Upper lobe of left lung (tissue), 6 donors: ENCODE measurements around the gene NUDT3. TPM values are rescaled to one million over a fixed set of nuclear protein-coding genes. Genes with fewer than 3 reads are reported as not detected.
A peak's percentile ranks its signal among the peaks of the same experiment; 100 is the strongest.

Experiments used
- ATAC-seq, 2 donors: fragments of 200-7000 bp; cut with Tn5 transposase; one replicate each; pipeline ENCODE4 v1.9.1; 2022; ENCODE audit warnings: mild to moderate bottlenecking in 2 of 2, moderate library complexity in 2 of 2; ENCODE audit not compliant: low FRiP score in 2 of 2
- DNase-seq, 2 donors: peaks; one replicate each; pipeline ENCODE4 v3.0.0-alpha.2; 2019 to 2020
- H3K27ac ChIP-seq, 4 donors: fragments of 200-600 bp; sonication (generic); one replicate each; pipeline ENCODE4 v1.5.1; 2016 to 2019
- H3K27me3 ChIP-seq, 4 donors: fragments of 200-600 bp; sonication (generic); one replicate each; pipeline ENCODE4 v1.5.1; 2017 to 2019
- H3K36me3 ChIP-seq, 4 donors: fragments of 200-600 bp; sonication (generic); one replicate each; pipeline ENCODE4 v1.5.1; 2016 to 2019
- H3K4me1 ChIP-seq, 4 donors: fragments of 200-600 bp; sonication (generic); one replicate each; pipeline ENCODE4 v1.5.1; 2018 to 2019
- H3K4me3 ChIP-seq, 4 donors: fragments of 200-600 bp; sonication (generic); one replicate each; pipeline ENCODE4 v1.5.1; 2017 to 2019; ENCODE audit warnings: mild to moderate bottlenecking in 2 of 4, moderate library complexity in 1 of 4
- H3K9me3 ChIP-seq, 4 donors: fragments of 200-600 bp; sonication (generic); one replicate each; pipeline ENCODE4 v1.5.1; 2018 to 2019
- EP300 ChIP-seq, 4 donors: sonication (generic); formaldehyde crosslinking; IDR thresholded peaks; one replicate each; pipeline ENCODE4 v1.5.1; 2017; ENCODE audit warnings: antibody characterized with exemption in 4 of 4, control low read depth in 2 of 4
- POLR2A ChIP-seq, 4 donors: fragments of 450-650 bp; IDR thresholded peaks; one replicate each; pipeline ENCODE4 v1.5.1; 2016 to 2017; ENCODE audit warnings: antibody characterized with exemption in 4 of 4, mild to moderate bottlenecking in 2 of 4
- POLR2AphosphoS5 ChIP-seq, 2 donors: sonication (generic); formaldehyde crosslinking; IDR thresholded peaks; one replicate each; pipeline ENCODE4 v1.5.1; 2017; ENCODE audit warnings: antibody characterized with exemption in 2 of 2
- whole genome bisulfite sequencing, 2 donors: methylation state at CpG; one replicate each; pipeline ENCODE4 v1.1.5; 2017 to 2018; 5-methylcytosine and 5-hydroxymethylcytosine counted together
- total RNA-seq, 6 donors: library from RNA; depleted of rRNA in 4 of 6; stranded (reverse); fragments of >200 nt in 4 of 6; gene quantifications; one replicate each; pipeline versions ENCODE4 v1.1.0 to v1.2.1, GENCODE V29; 2016 to 2021
- TF ChIP-seq, protein P1 (sequence below), 6 experiments: fragments of 450-650 bp in 4 of 6; fragments of 200-600 bp in 2 of 6; sonication (generic) in 2 of 6; IDR thresholded peaks; one replicate each; pipeline ENCODE4 v1.5.1; 2016 to 2019; ENCODE audit warnings: antibody characterized with exemption in 6 of 6
- donor health status: DM: no; HTN: no; CAD: no; lungs with moderate emphysema.
- donor health status: DM: no; HTN: yes; CAD: no; lungs with severe emphysema.

Gene NUDT3
- total RNA-seq, 6 donors from 2014 or later: 15.1 to 32.7 (median 26.0) TPM

DNA sequence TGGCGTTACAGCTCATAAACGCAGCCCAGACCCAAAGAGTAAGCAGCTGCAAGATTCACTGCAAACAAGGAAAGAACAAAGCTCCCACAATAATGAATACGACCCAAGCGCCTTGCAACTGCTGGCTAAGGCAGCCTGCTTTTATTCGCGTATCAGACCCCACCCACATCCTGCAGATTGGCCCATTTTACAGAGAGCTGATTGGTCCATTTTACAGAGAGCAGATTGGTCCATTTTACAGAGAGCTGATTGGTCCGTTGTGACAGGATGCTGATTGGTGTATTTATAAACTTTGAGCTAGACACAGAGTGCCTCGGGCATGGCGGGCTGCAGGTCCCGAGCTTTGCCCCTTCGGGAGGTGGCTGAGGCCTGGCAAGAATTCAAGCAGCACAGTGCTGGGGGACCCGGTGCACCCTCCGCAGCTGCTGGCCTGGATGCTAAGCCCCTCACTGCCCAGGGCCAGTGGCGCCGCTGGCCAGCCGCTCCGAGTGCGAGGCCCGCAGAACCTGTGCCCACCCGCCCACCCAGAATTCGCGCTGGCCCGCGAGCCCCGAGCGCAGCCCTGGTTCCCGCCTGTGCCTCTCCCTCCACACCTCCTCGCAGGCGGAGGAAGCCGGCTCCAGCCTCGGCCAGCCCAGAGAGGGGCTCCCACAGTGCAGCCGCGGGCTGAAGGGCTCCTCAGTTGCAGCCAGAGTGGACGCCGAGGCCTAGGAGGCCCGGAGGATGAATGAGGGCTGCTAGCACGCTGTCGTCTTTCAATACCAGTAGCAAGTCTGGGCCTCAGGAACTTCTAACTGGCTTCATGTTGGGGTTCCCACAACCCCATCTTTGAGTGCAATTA lies 44.6 kb upstream of the NUDT3 start:
- 85 to 94% methylated on average over 10 to 19 of the region's 38 CpGs for WGBS, 2 donors
- ATAC-seq: no peak

DNA sequence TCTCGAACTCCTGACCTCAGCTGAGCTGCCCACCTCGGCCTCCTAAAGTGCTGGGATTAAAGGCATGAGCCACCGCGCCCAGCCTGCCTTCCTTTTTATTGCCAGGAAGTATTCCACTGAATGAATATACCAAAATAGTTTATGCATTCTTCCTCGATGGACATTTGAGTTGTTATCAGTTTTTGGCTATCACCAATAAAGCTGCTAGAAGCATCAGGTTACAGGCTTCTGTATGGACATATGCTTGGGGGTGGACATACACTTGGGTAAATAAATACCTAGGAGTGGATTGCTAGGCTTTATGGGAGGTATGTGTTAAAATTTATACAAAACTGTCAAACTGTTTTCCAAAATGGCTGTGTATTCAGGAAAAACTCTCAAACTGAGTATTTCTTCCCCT lies 43.4 kb upstream of the NUDT3 start:
- WGBS, 2 donors: 66 to 77% methylated on average over 5 of the region's 5 CpGs
- TF ChIP-seq POLR2A (IDR thresholded peaks at IDR 0.05): no peak
- TF ChIP-seq, protein P1, sequence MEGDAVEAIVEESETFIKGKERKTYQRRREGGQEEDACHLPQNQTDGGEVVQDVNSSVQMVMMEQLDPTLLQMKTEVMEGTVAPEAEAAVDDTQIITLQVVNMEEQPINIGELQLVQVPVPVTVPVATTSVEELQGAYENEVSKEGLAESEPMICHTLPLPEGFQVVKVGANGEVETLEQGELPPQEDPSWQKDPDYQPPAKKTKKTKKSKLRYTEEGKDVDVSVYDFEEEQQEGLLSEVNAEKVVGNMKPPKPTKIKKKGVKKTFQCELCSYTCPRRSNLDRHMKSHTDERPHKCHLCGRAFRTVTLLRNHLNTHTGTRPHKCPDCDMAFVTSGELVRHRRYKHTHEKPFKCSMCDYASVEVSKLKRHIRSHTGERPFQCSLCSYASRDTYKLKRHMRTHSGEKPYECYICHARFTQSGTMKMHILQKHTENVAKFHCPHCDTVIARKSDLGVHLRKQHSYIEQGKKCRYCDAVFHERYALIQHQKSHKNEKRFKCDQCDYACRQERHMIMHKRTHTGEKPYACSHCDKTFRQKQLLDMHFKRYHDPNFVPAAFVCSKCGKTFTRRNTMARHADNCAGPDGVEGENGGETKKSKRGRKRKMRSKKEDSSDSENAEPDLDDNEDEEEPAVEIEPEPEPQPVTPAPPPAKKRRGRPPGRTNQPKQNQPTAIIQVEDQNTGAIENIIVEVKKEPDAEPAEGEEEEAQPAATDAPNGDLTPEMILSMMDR (IDR thresholded peaks at IDR 0.05): no peak
- no peak for TF ChIP-seq EP300 (IDR thresholded peaks at IDR 0.05)
- no peak for TF ChIP-seq POLR2AphosphoS5 (IDR thresholded peaks at IDR 0.05)
- Histone ChIP-seq H3K27ac (no peak overlapping the region), H3K4me3 (no peak overlapping the region), H3K36me3 (no peaks in the 10 kb centered on the region), H3K27me3 (no peaks in the 10 kb centered on the region), H3K9me3 (no peaks in the 10 kb centered on the region), H3K4me1 (no peaks in the 10 kb centered on the region)
- DNase-seq: no peak
- no peak for ATAC-seq

More for the DNA sequence above, 44.6 kb upstream of the NUDT3 start:
- H3K36me3 ChIP-seq: no peaks in the 10 kb centered on the region
- no peak overlapping the region for H3K27ac ChIP-seq
- H3K4me1 ChIP-seq: no peaks in the 10 kb centered on the region
- no peak for TF ChIP-seq EP300 (IDR thresholded peaks at IDR 0.05)
- no peak for TF ChIP-seq POLR2AphosphoS5 (IDR thresholded peaks at IDR 0.05)
- TF ChIP-seq, protein P1 (IDR thresholded peaks at IDR 0.05): no peak
- no peak for TF ChIP-seq POLR2A (IDR thresholded peaks at IDR 0.05)
- no peak overlapping the region for H3K4me3 ChIP-seq
- DNase-seq: peak in 1 of 2 donors; percentile 76
- no peaks in the 10 kb centered on the region for H3K9me3 ChIP-seq
- H3K27me3 ChIP-seq: no peaks in the 10 kb centered on the region

- no peaks in the 10 kb centered on the region for H3K9me3 ChIP-seq
- peak within 1 kb of the TSS; percentile 83 to 93 (median 86) for H3K27ac ChIP-seq
- peaks cover 14 to 33% (median 21%) of the 10 kb centered on the region in 4 donors for H3K4me1 ChIP-seq
- no peaks in the 10 kb centered on the region for H3K27me3 ChIP-seq
- 0 to 1% methylated on average over 34 to 50 of the region's 58 CpGs for WGBS, 2 donors
- peaks cover 28 to 41% (median 36%) of the 10 kb centered on the region in 4 donors for H3K36me3 ChIP-seq
- peak; percentile 99 for ATAC-seq
- TF ChIP-seq POLR2AphosphoS5 (IDR thresholded peaks at IDR 0.05) (peak; percentile 79 to 89), POLR2A (IDR thresholded peaks at IDR 0.05) (peak in 3 of 4 donors; percentile 69 to 87 (median 79)), EP300 (IDR thresholded peaks at IDR 0.05) (no peak)
- TF ChIP-seq, protein P1 (IDR thresholded peaks at IDR 0.05): peak in 2 of 6 experiments; percentile 10 to 30
- DNase-seq: peak; percentile 95 to 97
- H3K4me3 ChIP-seq: peak within 1 kb of the TSS; percentile 76 to 79 (median 77)
Measured at GRCh38 chr6:34425498-34426410, 33.3 kb upstream of the NUDT3 start, which contains the start of gene RPS10. Gene RPS10, minus strand, starts transcription at chr6:34426069. Its CDS starts 848 bp downstream, at chr6:34425221.

DNA sequence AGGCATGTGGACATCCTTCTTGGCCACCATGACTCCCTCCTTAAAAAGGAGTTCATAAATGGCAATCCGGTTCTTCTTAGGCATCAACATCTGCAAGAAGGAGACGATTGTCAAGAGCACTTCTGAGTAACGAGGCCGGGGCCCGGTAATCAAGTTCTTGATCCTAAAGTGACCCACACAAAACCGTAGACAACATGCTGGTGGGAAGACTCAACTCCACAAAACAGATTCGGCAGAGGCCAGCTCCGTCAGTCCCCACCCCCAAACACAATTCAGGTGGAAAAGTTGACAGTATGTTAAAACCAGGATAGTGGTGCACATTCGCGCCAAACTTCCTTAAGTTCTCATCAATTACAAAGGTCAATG lies 32.6 kb upstream of the NUDT3 start:
- ATAC-seq: no peak
- peaks cover 31 to 48% (median 43%) of the 10 kb centered on the region in 4 donors for H3K36me3 ChIP-seq
- TF ChIP-seq POLR2A (IDR thresholded peaks at IDR 0.05): no peak
- TF ChIP-seq EP300 (IDR thresholded peaks at IDR 0.05): no peak
- TF ChIP-seq POLR2AphosphoS5 (IDR thresholded peaks at IDR 0.05): no peak
- TF ChIP-seq, protein P1 (IDR thresholded peaks at IDR 0.05): no peak
- H3K27me3 ChIP-seq: no peaks in the 10 kb centered on the region
- DNase-seq: no peak
- H3K9me3 ChIP-seq: no peaks in the 10 kb centered on the region
- peaks cover 14 to 33% (median 21%) of the 10 kb centered on the region in 4 donors for H3K4me1 ChIP-seq
- H3K27ac ChIP-seq: peak overlapping the region; percentile 83 to 93 (median 86)
- peak overlapping the region; percentile 76 to 79 (median 77) for H3K4me3 ChIP-seq
- WGBS, 2 donors: 2 to 8% methylated on average over 8 to 10 of the region's 10 CpGs
